ENCODE results near the gene ORAI2. TPM values are rescaled to one million over a fixed set of nuclear protein-coding genes. Genes with fewer than 3 reads are reported as not detected.
"Not testable (repeated sequence)": the region's sequence is repeated elsewhere in the genome, so short reads cannot be mapped to it uniquely, and the experiment has no call there.

The ORAI2 gene
- total RNA-seq, 1 donor from 2014 or later: 3.6 TPM

DNA sequence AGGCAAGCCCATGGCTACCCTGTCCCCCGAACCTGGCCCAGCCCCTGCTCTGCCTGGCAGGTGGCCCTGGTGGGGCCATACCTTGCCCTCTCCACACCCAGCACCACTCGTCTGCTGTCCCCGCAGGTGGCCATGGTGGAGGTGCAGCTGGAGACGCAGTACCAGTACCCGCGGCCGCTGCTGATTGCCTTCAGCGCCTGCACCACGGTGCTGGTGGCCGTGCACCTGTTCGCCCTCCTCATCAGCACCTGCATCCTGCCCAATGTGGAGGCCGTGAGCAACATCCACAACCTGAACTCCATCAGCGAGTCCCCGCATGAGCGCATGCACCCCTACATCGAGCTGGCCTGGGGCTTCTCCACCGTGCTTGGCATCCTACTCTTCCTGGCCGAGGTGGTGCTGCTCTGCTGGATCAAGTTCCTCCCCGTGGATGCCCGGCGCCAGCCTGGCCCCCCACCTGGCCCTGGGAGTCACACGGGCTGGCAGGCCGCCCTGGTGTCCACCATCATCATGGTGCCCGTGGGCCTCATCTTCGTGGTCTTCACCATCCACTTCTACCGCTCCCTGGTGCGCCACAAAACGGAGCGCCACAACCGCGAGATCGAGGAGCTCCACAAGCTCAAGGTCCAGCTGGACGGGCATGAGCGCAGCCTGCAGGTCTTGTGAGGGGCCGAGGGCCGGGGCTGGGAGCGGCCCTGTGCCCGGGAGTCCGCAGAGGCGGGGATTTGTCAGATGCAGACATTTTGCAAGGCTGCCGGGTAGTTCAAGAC is 13.2 kb downstream of the ORAI2 start:
- no peak for DNase-seq (ENCODE audit: low spot score)

GRCh38 chr7:102447311-102447710 is 13.9 kb downstream of the ORAI2 start:
- DNase-seq (ENCODE audit: low spot score): no peak

GRCh38 chr7:102449136-102449535 is 15.8 kb downstream of the ORAI2 start:
- DNase-seq (ENCODE audit: low spot score): no peak

GRCh38 chr7:102450242-102450641 is 16.9 kb downstream of the ORAI2 start:
- DNase-seq (ENCODE audit: low spot score): no peak

GRCh38 chr7:102451371-102452054 is 18.1 kb downstream of the ORAI2 start:
- no peak for DNase-seq (ENCODE audit: low spot score)

DNA sequence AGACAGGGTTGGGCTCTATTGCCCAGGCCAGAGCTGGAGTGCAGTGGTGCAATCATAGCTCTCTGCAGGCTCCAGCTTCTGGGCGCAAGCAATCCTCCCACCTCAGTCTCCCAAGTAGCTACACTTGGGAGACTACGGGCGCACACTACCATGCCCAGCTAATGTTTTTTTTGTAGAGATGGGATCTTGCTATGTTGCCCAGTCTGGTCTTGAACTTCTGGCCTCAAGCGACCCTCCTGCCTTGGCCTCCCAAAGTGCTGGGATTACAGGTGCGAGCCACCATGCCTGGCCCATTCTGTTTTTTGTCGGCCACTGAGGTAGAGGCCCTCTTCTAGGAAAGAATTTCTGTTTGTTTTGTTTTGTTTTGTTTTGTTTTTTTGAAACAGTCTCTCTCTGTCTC is 19.1 kb downstream of the ORAI2 start:
- no peak for DNase-seq (ENCODE audit: low spot score)

GRCh38 chr7:102453319-102453718 is 19.9 kb downstream of the ORAI2 start:
- DNase-seq (ENCODE audit: low spot score): no peak

DNA sequence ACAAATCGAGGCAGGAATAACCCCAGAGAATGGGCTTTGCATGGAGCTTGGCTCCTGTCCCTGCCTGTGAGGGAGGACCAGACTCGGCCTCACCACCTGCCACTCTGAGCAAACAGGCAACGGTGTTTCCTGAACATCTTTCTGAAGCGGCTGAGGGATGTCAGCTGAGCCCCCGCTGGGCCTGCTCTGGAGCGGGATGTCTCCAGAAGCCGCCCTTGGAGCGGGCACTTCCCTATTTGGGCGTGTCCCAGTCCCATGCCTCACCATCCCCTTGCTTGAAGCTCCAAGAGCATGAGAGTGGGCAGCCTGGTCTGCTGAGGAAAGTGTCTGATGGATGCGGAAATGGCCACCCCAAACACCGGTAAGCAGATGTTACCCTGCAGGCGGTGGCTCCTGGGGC is 21.1 kb downstream of the ORAI2 start:
- no peak for DNase-seq (ENCODE audit: low spot score)

- DNase-seq (ENCODE audit: low spot score): not testable (repeated sequence)
These were observed 21.6 kb downstream of the ORAI2 start for GRCh38 chr7:102454932-102455331.

- DNase-seq (ENCODE audit: low spot score): no peak
These were observed 22.2 kb downstream of the ORAI2 start for GRCh38 chr7:102455596-102455995.

DNA sequence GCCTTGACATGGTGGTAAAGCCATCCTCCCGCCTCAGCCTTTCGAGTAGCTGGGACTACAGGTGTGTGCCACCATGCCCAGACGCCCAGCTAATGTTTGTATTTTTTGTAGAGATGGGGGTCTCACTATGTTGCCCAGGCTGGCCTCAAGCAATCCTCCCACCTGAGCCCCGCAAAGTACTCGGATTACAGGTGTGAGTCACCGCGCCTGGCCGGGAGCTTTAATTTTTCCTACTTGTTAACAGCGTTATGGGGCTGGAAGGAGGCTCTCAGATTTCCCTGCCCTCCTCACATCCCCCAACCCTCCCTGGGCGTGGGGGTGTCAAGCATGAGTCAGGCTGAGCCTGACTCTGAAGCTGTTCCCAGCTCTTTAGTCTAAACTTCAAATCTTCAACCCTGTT is 23.0 kb downstream of the ORAI2 start:
- DNase-seq (ENCODE audit: low spot score): no peak

DNA sequence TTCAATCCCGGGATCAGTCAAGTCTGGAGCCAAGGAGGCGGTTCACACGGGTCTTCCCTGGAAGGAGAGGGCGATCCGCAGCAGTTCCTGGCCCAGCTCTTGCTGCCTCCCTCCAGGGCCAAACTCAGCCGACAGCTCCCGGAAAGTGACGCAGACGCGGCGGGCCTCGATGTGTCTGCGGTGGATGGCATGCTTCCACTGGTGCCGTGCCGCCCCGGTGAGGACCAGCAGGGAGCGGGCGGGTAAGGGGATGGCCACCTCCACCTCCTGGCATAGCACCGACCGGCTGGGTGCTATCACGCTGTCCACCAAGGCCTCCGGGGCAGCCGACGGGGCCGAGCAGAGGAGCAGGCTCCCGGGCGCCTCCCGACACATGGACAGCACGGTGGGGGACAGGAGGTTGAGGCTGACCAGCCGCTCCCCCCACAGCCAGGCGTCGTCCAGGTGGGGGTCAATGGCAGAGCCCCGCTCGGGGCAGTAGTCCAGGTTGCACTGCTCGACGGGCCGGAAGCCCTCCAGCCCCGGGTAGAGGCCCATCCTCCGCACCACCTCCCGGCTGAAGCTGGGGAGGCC is 24.1 kb downstream of the ORAI2 start:
- no peak for DNase-seq (ENCODE audit: low spot score)

- DNase-seq (ENCODE audit: low spot score): no peak
These were observed 26.0 kb downstream of the ORAI2 start for GRCh38 chr7:102459221-102459844.

DNA sequence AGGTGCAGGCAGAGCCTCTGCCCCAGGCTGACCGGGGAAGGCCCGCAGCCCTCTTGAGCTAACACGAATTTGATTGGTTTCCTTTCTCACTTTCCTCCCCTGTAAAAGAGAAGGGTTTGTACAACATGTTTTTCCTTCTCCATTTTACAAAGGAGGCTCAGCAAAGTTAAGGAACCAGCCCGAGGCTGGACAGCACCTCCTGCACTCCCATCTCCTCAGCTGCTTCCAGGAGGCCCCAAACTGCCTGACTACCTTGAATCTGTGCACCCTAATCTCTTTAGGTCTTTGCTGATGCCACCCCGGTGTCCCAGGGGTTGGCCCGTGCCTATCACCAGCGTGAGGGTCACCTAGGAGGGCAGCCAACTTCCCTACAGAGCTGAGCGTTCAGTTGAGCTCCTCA is 27.1 kb downstream of the ORAI2 start:
- no peak for DNase-seq (ENCODE audit: low spot score)

DNA sequence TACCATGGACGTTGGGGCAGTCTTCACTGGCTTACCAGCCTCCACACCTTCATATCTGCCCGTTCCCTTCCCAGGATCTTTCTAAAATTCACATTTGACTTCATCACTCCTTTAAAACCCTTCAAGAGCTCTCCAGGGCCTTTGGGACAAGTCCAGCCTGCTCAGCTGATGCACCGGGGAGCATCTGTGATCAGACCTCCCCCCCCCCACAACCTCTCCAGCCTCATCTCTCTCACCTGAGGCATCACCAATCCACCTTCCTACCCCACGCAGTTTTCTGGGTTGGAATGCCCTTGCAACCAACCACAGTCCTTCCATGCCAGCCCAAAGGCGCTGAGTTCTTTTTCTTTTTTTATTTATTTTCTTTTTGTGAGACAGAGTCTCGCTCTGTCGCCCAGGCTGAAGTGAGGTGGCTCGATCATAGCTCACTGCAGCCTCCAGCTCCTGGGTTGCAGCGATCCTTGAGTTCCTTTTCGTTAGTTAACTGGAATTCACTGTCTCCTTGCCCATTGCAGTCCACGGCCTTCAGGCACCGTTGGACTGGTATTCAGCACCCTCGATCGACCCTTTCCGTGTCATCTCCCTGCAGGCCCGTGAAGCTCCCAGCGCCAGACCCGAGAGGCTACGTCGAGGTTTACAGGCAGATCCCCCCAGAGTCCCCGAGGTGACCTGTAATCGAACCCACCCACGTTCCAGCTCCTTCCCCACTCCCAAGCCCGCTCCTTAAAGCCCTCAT is 30.6 kb downstream of the ORAI2 start:
- DNase-seq (ENCODE audit: low spot score): peak; percentile 18

DNA sequence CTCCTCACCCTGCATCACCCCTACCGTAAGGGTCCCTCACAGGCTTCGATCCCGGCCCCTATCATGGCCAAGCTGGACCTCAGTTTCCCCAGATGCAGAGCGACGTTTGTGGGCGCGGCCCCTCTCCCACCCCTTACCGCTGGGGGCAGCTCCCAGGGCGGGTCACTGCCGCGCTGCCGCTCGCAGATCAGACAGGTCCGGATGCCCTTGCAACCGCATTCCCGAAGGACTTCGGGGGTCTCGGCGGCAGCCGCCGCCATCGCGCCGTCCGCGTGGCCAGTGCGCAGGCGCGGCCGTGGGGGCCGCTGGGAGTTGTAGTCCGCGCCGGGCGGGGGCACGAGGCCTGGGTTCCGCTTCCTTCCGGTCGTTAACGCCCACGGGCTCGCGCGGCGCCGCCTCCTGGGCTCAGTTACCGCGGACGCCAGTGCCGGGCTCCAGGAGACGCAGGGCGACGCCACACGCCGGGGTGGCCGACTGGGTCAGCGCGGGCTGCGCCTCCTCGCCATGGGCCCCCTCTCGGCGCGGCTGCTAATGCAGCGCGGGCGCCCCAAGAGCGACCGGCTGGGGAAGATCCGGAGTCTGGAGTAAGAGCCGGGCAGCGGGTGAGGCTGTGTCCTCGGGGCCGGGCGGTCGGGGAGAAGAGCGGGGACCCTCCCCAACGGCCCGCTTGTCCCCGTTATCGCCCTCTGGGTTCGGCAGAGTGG is 31.4 kb downstream of the ORAI2 start, which contains the start of the genes ALKBH4 and LRWD1:
ALKBH4 (minus strand) TSS at position 287 of the 704 bp plus-strand sequence; CDS start at position 260, 27 bp downstream.
LRWD1 (plus strand) TSS at position 408 of the 704 bp plus-strand sequence; CDS start at position 505, 97 bp downstream.
- peak; percentile 95 for DNase-seq (ENCODE audit: low spot score)

- no peak for DNase-seq (ENCODE audit: low spot score)
These were observed 32.7 kb downstream of the ORAI2 start for GRCh38 chr7:102466097-102466496.

DNA sequence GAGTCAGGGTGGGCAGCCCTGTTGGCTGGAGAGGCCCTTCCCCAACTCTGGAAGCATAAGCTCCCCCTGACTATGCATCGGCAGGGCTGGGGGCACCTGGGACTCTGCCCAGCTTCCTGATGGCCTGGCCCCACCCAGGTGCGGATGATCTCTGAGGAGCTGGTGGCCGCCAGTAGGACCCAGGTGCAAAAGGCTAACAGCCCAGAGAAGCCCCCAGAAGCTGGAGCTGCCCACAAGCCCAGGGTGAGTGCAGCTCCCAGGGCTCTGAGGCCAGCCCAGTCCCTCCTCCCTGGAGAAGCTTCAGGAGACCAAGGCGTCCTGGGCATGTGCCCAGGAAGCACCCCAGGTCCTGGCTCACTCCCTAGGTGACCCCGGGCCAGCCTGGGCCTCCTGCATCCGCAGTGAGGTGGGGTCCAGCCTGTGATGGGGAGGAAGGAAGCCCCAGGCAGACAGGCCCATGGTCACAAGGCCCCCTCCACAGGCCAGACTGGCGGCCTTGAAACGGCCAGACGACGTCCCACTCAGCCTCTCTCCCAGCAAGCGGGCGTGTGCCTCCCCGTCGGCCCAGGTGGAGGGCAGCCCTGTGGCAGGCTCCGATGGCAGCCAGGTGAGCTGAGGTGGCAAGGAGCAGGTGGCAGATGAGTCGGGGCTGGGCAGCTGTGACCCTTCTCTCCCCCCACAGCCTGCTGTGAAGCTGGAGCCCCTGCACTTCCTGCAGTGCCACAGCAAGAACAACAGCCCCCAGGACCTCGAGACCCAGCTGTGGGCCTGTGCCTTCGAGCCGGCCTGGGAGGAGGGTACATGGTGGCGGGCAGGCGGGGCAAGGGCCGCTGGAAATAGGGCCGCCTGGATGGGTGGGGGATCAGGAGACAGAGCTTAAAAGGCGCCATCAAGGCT is 34.5 kb downstream of the ORAI2 start:
- DNase-seq (ENCODE audit: low spot score): no peak

DNA sequence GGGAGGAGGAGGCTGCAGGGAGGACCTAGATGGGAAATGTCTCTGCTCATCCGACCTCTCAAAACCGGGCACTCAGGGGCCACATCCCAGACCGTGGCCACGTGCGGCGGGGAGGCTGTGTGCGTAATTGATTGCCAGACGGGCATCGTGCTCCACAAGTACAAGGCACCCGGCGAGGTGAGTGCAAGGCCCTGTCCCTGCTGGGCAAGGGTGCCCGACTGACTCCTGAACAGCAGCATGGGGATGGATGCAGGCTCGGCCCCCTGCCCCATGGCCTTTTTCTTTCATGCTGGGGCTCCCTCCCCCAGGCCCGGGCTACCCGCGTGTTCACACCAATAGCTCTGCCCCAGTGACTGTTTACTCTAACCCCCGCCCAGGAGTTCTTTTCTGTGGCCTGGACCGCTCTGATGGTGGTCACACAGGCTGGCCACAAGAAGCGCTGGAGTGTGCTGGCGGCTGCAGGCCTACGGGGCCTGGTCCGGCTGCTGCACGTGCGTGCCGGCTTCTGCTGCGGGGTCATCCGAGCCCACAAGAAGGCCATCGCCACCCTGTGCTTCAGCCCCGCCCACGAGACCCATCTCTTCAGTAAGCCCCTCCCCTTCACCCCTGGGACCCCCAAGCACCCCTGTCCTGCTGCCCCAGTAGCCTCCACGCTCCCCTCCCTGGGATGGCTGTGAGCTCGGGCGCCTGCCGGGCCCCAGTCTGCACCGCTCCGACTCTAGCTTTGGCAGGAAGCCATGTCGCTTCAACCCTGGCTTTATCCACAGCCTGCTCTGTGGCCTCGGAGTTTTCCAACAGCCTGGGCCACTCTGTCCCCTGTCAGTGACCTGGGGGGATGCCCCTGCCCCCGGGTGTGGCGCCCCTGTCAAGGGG is 35.3 kb downstream of the ORAI2 start:
- no peak for DNase-seq (ENCODE audit: low spot score)
